Measurements from ENCODE around the gene DNAJC30. TPM values are rescaled to one million over a fixed set of nuclear protein-coding genes. Genes with fewer than 3 reads are reported as not detected.
"Not testable (repeated sequence)": the region's sequence is repeated elsewhere in the genome, so short reads cannot be mapped to it uniquely, and the experiment has no call there.

The DNAJC30 gene
- polyA plus RNA-seq, 1 donor (not counting 4 experiments of a cell fraction or from before 2014, with no cell fraction given): 4.9 TPM

GRCh38 chr7:73716318-73716890 lies 33.2 kb upstream of the DNAJC30 start:
- no peak for FAIRE-seq
- Histone ChIP-seq H2AFZ (ENCODE audit: control insufficient read depth, low read length) (no peak overlapping the region), H3K9ac (ENCODE audit: control insufficient read depth, extremely low read depth, insufficient read depth, low read length) (no peak overlapping the region), H3K4me2 (ENCODE audit: control insufficient read depth, extremely low read depth, insufficient read depth, low read depth, low read length) (peak overlapping the region; percentile 59), H3K27ac (ENCODE audit: control insufficient read depth, insufficient read depth, low read length) (peak overlapping the region; percentile 63), H3K27me3 (ENCODE audit: control insufficient read depth, extremely low read depth, insufficient read depth, low read length) (no peaks in the 10 kb centered on the region), H4K20me1 (ENCODE audit: control insufficient read depth, extremely low read depth, insufficient read depth, low read length) (peaks cover 52% of the 10 kb centered on the region), H3K36me3 (ENCODE audit: control insufficient read depth in 2 of 2, extremely low read depth in 1 of 2, insufficient read depth in 2 of 2, low read length in 2 of 2) (peaks cover 14 to 24% of the 10 kb centered on the region in 2 experiments), H3K4me1 (ENCODE audit: control insufficient read depth, extremely low read depth, insufficient read depth, low read length) (peaks cover 33% of the 10 kb centered on the region), H3K9me3 (ENCODE audit: control insufficient read depth, low read depth, low read length) (no peaks in the 10 kb centered on the region), H3K9me1 (ENCODE audit: control insufficient read depth, extremely low read depth, insufficient read depth, low read length) (peaks cover 18% of the 10 kb centered on the region), H3K79me2 (ENCODE audit: control insufficient read depth, insufficient read depth, low read length) (peaks cover 68% of the 10 kb centered on the region), H3K4me3 (ENCODE audit: control insufficient read depth in 2 of 3, extremely low read depth in 1 of 3, insufficient read depth in 2 of 3, low read depth in 1 of 3, low read length in 3 of 3) (no peak overlapping the region)
- dilution Hi-C loops (cut with MboI; ENCODE audit: extremely low pct_ligation_motif_present, low sequenced_read_pairs): no loop called here
- no peak for TF ChIP-seq EZH2 (IDR thresholded peaks at IDR 0.05; ENCODE audit: low read length)
- TF ChIP-seq CTCF (optimal IDR thresholded peaks at IDR 0.05 in 1 of 3, IDR thresholded peaks at IDR 0.05 in 1 of 3, conservative IDR thresholded peaks at IDR 0.05 in 1 of 3; ENCODE audit: extremely low read depth in 1 of 3, insufficient read depth in 2 of 3, low read length in 3 of 3): no peak
- DNase-seq (ENCODE audit: low read depth, low spot score): no peak

- peaks cover 58% of the 10 kb centered on the region for H4K20me1 ChIP-seq (ENCODE audit: control insufficient read depth, extremely low read depth, insufficient read depth, low read length)
- H3K79me2 ChIP-seq (ENCODE audit: control insufficient read depth, insufficient read depth, low read length): peaks cover 74% of the 10 kb centered on the region
- H2AFZ ChIP-seq (ENCODE audit: control insufficient read depth, low read length): no peak overlapping the region
- H3K4me2 ChIP-seq (ENCODE audit: control insufficient read depth, extremely low read depth, insufficient read depth, low read depth, low read length): peak overlapping the region; percentile 59
- DNase-seq (ENCODE audit: low read depth, low spot score): peak; percentile 75
- peaks cover 33% of the 10 kb centered on the region for H3K4me1 ChIP-seq (ENCODE audit: control insufficient read depth, extremely low read depth, insufficient read depth, low read length)
- H3K27ac ChIP-seq (ENCODE audit: control insufficient read depth, insufficient read depth, low read length): peak overlapping the region; percentile 63
- TF ChIP-seq CTCF (optimal IDR thresholded peaks at IDR 0.05 in 1 of 3, IDR thresholded peaks at IDR 0.05 in 1 of 3, conservative IDR thresholded peaks at IDR 0.05 in 1 of 3; ENCODE audit: extremely low read depth in 1 of 3, insufficient read depth in 2 of 3, low read length in 3 of 3): no peak
- no peak for TF ChIP-seq EZH2 (IDR thresholded peaks at IDR 0.05; ENCODE audit: low read length)
- peak; percentile 78 for FAIRE-seq
- peak overlapping the region in 1 of 3 experiments; percentile 24 for H3K4me3 ChIP-seq (ENCODE audit: control insufficient read depth in 2 of 3, extremely low read depth in 1 of 3, insufficient read depth in 2 of 3, low read depth in 1 of 3, low read length in 3 of 3)
- no peak overlapping the region for H3K9ac ChIP-seq (ENCODE audit: control insufficient read depth, extremely low read depth, insufficient read depth, low read length)
- H3K9me3 ChIP-seq (ENCODE audit: control insufficient read depth, low read depth, low read length): no peaks in the 10 kb centered on the region
- peaks cover 14 to 25% of the 10 kb centered on the region in 2 experiments for H3K36me3 ChIP-seq (ENCODE audit: control insufficient read depth in 2 of 2, extremely low read depth in 1 of 2, insufficient read depth in 2 of 2, low read length in 2 of 2)
- peaks cover 18% of the 10 kb centered on the region for H3K9me1 ChIP-seq (ENCODE audit: control insufficient read depth, extremely low read depth, insufficient read depth, low read length)
- H3K27me3 ChIP-seq (ENCODE audit: control insufficient read depth, extremely low read depth, insufficient read depth, low read length): no peaks in the 10 kb centered on the region
- dilution Hi-C loops (cut with MboI; ENCODE audit: extremely low pct_ligation_motif_present, low sequenced_read_pairs): no loop called here
These were observed 32.5 kb upstream of the DNAJC30 start for GRCh38 chr7:73715648-73716317.

- H3K9me3 ChIP-seq (ENCODE audit: control insufficient read depth, low read depth, low read length); H3K9ac ChIP-seq (ENCODE audit: control insufficient read depth, extremely low read depth, insufficient read depth, low read length); H2AFZ ChIP-seq (ENCODE audit: control insufficient read depth, low read length); FAIRE-seq; DNase-seq (ENCODE audit: low read depth, low spot score); dilution Hi-C loops (cut with MboI; ENCODE audit: extremely low pct_ligation_motif_present, low sequenced_read_pairs); H3K27me3 ChIP-seq (ENCODE audit: control insufficient read depth, extremely low read depth, insufficient read depth, low read length); H3K4me3 ChIP-seq (ENCODE audit: control insufficient read depth in 2 of 3, extremely low read depth in 1 of 3, insufficient read depth in 2 of 3, low read depth in 1 of 3, low read length in 3 of 3); H3K27ac ChIP-seq (ENCODE audit: control insufficient read depth, insufficient read depth, low read length); H3K4me2 ChIP-seq (ENCODE audit: control insufficient read depth, extremely low read depth, insufficient read depth, low read depth, low read length): not testable (repeated sequence)
- peaks cover 32% of the 10 kb centered on the region for H3K4me1 ChIP-seq (ENCODE audit: control insufficient read depth, extremely low read depth, insufficient read depth, low read length)
- peaks cover 75% of the 10 kb centered on the region for H4K20me1 ChIP-seq (ENCODE audit: control insufficient read depth, extremely low read depth, insufficient read depth, low read length)
- peaks cover 82% of the 10 kb centered on the region for H3K79me2 ChIP-seq (ENCODE audit: control insufficient read depth, insufficient read depth, low read length)
- peaks cover 18% of the 10 kb centered on the region for H3K9me1 ChIP-seq (ENCODE audit: control insufficient read depth, extremely low read depth, insufficient read depth, low read length)
- peaks cover 19 to 37% of the 10 kb centered on the region in 2 experiments for H3K36me3 ChIP-seq (ENCODE audit: control insufficient read depth in 2 of 2, extremely low read depth in 1 of 2, insufficient read depth in 2 of 2, low read length in 2 of 2)
These were observed 30.1 kb upstream of the DNAJC30 start for GRCh38 chr7:73713319-73713718.
